Measurements from ENCODE around the gene ZNF77.
"Not testable (repeated sequence)": the region's sequence is repeated elsewhere in the genome, so short reads cannot be mapped to it uniquely, and the experiment has no call there.

Gene ZNF77

DNA sequence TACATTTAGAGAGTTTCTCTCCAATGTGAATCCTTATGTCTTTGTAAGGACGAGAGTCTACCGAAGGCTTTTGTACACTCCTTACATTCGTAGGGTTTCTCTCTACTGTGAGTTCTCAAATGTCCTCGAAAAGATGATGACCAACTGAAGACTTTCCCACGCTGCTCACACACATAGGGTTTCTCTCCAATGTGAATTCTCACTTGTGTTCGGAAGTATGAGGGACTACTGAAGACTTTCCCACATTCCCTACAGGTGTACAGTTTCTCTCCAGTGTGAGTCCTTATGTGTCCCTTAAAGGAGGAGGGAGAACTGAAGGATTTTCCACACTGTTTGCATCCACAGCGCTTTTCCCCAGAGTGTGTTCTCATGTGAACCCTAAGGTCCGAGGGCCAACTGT is 48.1 kb downstream of the ZNF77 start:
- TF ChIP-seq JUND (IDR thresholded peaks at IDR 0.05; ENCODE audit: low read depth), result no peak
- no peak for DNase-seq (ENCODE audit: low read depth in 1 of 2, low spot score in 1 of 2)
- in situ Hi-C loops (cut with HindIII; ENCODE audit: low pct_unique_long_range_greater_than_20kb, low sequenced_read_pairs), result no loop called here

GRCh38 chr19:2890531-2890930 is 54.2 kb downstream of the ZNF77 start:
- DNase-seq (ENCODE audit: low read depth in 1 of 2, low spot score in 1 of 2); in situ Hi-C loops (cut with HindIII; ENCODE audit: low pct_unique_long_range_greater_than_20kb, low sequenced_read_pairs): not testable (repeated sequence)

DNA sequence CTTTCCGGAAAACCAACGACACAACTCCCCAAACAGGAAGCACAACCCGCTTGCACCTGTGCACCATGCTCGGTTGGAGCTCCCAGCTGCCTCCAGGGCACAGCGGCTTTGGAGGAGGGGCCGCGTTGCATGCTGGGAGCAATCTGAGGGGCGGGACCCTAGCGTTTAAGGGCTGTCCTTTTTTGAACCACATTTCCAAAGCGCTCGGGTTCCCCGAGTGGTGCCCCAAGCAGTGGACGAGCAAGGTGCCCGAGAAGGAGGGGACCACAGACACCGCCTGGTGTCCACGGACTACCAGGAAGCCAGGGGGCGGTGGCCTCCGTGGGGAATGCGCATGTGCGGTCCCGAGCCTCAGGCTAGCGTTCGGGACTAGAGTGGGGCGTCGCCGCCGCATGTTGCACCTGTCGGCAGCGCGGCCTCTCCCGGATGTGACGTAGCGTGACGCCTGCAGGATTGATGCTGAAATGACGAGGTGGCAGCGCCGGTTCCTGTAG is 56.0 kb downstream of the ZNF77 start:
- in situ Hi-C loops (cut with HindIII; ENCODE audit: low pct_unique_long_range_greater_than_20kb, low sequenced_read_pairs), result no loop called here
- TF ChIP-seq JUND (IDR thresholded peaks at IDR 0.05; ENCODE audit: low read depth), result no peak
- DNase-seq (ENCODE audit: low read depth in 1 of 2, low spot score in 1 of 2), result peak; percentile 18 to 95

DNA sequence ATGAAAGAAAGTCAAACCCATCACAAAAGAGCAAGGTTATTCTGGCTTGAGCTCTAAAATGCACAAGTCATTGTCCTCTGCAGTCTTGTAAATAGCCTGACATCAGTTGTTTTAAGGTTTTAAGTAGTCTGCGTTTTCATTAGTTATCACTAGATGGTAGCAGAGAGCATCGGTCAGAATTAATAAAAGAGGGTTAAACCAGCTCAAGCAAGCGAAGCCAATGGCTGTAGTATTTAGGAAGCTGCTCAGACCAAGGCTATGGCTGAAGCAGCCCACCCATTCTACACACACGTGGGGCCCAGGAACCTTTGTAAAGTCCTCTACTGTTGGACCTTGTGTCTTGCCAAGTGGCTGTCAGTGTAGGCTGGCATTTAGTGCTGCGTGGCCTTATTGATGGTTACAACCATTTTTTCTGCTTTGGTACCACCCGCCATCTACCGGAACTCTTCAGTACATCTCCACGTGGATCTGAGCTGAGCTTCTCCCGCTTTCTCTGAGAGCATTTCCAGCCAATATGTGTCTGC is 57.3 kb downstream of the ZNF77 start:
- no peak for TF ChIP-seq JUND (IDR thresholded peaks at IDR 0.05; ENCODE audit: low read depth)
- peak; percentile 31 to 87 for DNase-seq (ENCODE audit: low read depth in 1 of 2, low spot score in 1 of 2)
- in situ Hi-C loops (cut with HindIII; ENCODE audit: low pct_unique_long_range_greater_than_20kb, low sequenced_read_pairs), result no loop called here

DNA sequence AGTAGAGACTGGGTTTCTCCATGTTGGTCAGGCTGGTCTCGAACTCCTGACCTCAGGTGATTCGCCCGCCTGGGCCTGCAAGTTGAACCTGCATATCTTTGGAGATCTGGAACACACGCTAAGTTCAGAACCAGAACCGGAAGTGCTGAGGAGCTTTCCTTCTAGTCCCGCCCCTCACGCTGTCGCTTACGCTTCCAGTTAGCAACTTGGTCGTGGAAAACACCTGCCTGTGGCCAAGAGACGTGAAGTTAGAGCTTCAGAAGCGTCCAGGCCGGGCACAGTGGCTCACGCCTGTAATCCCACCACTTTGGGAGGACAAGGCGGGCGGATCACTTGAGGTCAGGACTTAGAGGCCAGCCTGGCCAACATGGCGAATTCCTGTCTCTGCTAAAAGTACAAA is 59.0 kb downstream of the ZNF77 start:
- DNase-seq (ENCODE audit: low read depth in 1 of 2, low spot score in 1 of 2), result no peak
- no peak for TF ChIP-seq JUND (IDR thresholded peaks at IDR 0.05; ENCODE audit: low read depth)
- in situ Hi-C loops (cut with HindIII; ENCODE audit: low pct_unique_long_range_greater_than_20kb, low sequenced_read_pairs), result no loop called here

GRCh38 chr19:2883686-2884439 is 60.9 kb downstream of the ZNF77 start:
- no peak for TF ChIP-seq JUND (IDR thresholded peaks at IDR 0.05; ENCODE audit: low read depth)
- in situ Hi-C loops (cut with HindIII; ENCODE audit: low pct_unique_long_range_greater_than_20kb, low sequenced_read_pairs), result no loop called here
- no peak for DNase-seq (ENCODE audit: low read depth in 1 of 2, low spot score in 1 of 2)

Measured in T47D (cell line).